Activated CD8-positive, alpha-beta memory T cell treated with anti-CD3 and anti-CD28 coated beads, Interleukin-2, amount 10 ng/mL, durations not matched to agents 7 days and 5 days (primary cell): ENCODE data around the gene GAB1. TPM values are rescaled to one million over a fixed set of nuclear protein-coding genes. Genes with fewer than 3 reads are reported as not detected.

Source experiments
- microRNA-seq: library from miRNA; unstranded; fragments of <30 nt; microRNA quantifications from one replicate; pipeline ENCODE4 v1.2.0, GENCODE V29; 2022
- total RNA-seq, 2 experiments: library from RNA; stranded (reverse); gene quantifications; one replicate each; pipeline ENCODE4 v1.2.3, GENCODE V29; 2021

GAB1 gene
- total RNA-seq, 2 experiments from 2014 or later = 0.55 to 0.91 TPM

Small RNA genes within 50 kb of the gene (microRNA-seq; reads per million reads assigned to microRNA genes)
- gene MIR3139 = not detected

Other genes with a start within 250 kb of the GAB1 start
- 10 to 100 TPM; 26.6 to 30.9 TPM for gene USP38, start 152.0 kb upstream of the GAB1 start, total RNA-seq
- 10 to 100 TPM; 51.8 to 59.5 TPM for gene SMARCA5, start 176.8 kb downstream of the GAB1 start, total RNA-seq